NCI-H82 treated with DMSO at 0.1 percent for 48 hours (cell line): Measurements from ENCODE around the gene PPT2.
A peak's percentile ranks its signal among the peaks of the same experiment; 100 is the strongest.
"Not testable (repeated sequence)": the region's sequence is repeated elsewhere in the genome, so short reads cannot be mapped to it uniquely, and the experiment has no call there.

Experiments used
- DNase-seq: peaks from one replicate; lab custom pipeline; 2025; ENCODE audit not compliant: unreplicated experiment; lab: John Stamatoyannopoulos, UW

The PPT2 gene

DNA sequence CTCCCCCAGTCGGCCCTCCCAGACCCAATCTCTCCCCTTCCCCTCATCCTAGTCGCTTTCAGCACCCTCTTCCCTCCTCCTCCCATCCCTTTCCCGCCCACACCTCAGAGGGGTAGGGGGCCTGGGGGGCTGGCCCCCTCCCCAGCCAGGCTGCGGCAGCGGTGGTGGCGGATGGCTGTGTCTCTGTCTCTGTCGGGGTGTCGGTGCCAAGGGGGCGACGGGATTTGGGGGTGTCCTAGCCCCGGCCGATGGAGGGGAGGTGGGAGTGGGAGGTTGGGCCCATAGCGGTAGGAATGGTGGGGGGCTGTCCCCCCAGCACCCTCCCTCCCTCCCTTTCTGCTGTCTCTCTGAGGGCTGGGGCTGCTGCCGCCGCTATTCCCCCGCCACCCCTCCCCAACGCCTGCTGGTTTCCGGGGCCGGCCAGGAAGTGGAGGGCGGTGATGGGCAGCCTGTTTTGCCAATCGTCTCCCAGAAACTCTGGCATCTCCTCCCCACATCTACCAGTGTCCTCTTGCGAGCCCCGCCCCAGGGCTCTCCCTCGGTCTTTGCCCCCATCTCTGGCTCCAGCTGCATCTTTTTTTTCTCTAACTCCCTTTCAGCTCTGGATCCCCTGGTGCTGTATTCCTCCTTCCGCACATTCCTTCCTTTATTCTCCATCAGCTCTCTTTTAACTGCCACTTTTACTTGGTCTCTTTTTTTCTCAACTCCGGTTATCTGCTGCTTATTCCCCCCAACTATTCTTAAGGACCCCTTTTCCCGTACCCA is 22.0 kb downstream of the PPT2 start, which contains the start of gene AGPAT1:
Gene AGPAT1, minus strand, starts transcription at position 374 of the 765 bp plus-strand sequence. CDS start 4,588 bp downstream, outside the sequence.
- peak; percentile 89 for DNase-seq

DNA sequence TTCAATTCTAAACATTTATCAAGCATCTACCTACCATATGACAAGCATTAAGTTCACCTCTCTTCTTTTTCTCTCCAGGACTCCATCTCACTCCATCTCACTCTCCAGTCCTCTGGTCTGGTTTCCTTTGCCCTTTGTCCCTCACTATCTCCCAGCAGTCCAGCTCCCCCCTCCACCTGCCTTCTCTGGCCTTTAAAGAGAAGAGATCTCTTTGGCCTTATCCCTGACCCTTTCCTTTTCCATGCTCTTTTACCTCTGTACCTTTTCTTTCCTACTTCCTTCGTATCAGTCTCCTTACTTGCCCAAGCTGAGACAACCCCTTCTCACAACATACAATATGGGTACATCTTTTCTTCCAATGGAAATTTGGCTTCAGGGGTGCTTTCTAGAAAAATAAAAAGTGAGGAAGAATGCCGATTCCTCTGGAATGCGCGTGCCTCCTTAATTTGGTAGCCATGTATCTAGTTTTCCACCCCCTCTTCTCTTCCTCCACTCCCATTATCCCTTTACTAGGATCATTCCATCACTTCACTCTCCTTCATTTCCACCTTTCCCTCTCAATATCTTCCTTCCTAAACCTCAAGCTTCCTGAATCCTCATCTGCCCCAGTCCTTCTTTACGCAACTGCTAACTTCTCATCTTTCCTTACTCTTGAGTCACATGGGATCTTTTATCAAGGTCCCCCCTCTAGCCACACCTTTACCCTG is 22.7 kb downstream of the PPT2 start:
- peak; percentile 78 for DNase-seq

DNA sequence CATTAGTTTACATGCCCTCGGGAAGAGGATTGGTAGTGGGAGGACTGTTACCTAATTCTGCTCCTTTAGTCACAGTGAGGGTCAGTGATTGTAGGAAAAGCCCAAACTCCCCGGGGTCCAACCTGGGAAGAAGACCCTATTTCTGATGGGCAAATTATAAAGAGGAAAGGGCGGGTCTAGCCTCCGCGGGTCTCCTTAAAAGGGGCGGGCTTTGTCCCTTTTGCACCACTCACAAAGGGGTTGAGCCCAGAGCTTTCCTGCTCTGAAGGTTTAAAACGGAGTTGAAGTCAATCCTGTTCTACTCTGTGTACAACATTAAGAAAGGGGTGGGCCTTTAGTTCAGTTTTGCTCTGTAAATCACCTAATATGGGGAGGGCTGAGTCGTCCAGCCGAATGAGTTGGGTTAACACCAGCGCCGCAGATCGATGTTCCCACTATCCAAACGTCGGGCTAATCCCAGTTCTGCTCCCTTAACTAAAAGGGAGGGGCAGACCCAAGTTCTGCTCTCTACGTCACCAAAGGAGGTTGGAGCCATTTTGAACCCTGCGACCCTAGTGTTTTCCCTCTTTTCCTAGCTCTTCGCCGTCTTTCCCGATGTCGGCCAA is 23.3 kb downstream of the PPT2 start:
- DNase-seq, result peak; percentile 88

DNA sequence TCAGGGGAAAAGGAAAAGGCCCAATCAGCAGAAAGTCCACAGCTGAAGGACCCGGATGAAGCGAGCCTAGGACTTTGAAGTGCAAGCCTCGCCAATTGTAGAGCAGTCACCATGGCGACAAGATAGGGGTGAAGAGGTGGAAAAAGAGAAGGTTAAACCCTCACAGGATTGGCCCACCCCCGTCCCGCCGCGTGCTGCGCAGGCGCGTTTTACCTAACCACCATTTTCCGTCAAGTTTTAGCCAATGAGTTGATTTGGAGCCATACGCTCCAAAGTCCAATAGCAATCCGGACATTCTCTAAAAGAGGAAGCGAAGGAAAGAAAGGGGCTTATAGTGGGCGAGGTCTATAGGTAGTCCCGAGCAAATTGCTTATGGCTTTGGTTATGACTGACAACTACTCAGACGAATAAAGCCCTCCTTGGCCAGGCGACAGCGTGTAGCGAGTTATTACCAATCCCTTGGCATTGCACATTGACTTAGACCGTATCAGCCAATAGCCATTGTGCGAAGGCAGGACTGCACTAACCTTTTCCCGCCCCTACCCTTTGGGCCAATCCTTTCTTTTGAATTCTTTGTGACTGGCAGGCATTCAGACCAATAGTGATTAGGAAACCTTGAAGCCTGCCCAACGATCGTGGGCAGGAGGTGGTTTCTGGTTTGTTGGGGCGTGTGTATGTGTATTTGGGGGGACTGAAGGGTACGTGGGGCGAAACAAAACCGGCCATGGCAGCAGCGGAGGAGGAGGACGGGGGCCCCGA is 24.0 kb downstream of the PPT2 start, which contains the start of gene RNF5:
Gene RNF5, plus strand, starts transcription at position 618 of the 759 bp plus-strand sequence. Its CDS starts 107 bp downstream, at position 725.
- DNase-seq, result peak; percentile 100

DNA sequence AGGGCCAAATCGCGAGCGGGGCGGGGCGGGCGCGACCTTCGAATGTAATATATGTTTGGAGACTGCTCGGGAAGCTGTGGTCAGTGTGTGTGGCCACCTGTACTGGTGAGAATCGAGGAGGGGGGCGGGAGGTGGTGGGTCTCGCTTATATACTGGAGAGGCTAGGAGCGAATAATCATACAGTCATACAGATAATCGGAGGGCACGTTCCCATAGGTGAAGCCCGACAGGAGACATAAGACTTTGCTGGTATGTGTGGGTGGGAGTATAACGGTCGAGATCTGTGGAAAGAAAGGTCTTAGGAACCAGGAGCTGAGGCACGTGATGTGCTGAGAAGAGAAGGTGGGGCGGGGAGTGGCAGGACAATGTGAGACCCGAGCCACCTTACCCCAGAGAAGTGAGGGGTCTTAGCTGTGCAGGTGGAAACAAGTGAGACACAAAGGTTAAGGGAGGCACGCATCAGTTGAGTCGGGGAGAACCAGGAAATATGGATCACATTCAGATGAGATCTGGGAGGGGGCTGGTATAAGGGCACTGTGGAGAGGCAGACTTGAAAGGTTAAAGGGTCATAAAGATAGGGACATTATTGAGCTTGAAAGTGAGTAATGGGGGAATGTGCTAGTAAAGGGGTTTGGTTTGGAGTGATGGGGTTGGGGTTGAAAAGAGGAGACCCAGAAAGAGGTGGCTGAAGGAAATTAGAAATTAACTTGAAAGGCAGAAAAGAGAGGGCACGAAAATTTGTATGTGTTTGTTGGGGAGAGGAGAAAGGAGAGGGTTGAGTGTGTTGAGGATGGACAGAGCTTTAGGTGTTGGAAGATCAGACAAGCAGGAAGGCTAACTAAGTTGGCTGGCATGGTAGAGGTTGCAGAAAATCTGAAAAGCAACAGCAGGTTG is 24.9 kb downstream of the PPT2 start:
- no peak for DNase-seq

DNA sequence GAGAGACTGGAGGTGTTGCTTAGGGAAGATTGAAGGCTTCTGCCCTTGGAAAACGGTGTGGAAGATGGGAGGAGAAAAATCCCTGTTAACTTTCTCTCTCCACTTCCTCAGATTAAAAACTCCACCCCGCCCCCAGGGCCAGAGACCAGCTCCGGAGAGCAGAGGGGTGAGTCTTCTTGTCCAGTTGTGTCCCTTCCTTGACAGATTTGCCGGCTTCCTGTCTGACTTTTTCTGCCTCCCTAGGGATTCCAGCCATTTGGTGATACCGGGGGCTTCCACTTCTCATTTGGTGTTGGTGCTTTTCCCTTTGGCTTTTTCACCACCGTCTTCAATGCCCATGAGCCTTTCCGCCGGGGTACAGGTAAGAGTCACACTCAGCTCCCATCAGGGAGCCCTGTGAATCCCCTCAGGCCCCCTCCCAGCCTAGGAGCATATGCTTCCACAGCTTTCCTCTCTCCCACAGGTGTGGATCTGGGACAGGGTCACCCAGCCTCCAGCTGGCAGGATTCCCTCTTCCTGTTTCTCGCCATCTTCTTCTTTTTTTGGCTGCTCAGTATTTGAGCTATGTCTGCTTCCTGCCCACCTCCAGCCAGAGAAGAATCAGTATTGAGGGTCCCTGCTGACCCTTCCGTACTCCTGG is 25.9 kb downstream of the PPT2 start:
- DNase-seq, result no peak

DNA sequence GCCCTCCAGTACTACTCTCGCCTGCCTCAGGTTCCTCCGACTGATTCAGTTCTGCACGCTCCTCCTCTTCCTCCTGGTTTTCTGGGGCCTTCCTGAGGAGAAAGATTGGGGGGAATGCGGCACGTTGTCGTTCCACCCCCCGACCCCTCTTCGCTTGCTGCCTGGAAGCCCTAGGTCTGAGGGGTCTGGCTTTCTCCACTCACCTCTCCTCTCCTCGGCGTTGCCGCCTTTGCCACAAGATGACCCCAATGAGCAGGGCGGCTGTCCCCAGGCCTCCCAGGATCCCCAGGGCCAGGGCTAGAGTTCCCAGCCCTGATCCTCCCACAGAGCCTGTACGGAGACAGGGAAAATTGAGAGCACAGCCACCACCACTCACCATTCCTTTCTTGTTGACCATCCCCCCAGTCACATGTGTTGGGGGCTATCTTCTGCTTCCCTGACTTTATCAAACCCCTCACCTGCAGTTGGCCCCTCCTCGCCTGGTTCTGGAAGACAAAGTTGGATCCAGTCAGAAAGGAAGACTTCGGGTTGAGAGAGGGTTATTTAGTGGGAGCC is 27.3 kb downstream of the PPT2 start:
- no peak for DNase-seq

DNA sequence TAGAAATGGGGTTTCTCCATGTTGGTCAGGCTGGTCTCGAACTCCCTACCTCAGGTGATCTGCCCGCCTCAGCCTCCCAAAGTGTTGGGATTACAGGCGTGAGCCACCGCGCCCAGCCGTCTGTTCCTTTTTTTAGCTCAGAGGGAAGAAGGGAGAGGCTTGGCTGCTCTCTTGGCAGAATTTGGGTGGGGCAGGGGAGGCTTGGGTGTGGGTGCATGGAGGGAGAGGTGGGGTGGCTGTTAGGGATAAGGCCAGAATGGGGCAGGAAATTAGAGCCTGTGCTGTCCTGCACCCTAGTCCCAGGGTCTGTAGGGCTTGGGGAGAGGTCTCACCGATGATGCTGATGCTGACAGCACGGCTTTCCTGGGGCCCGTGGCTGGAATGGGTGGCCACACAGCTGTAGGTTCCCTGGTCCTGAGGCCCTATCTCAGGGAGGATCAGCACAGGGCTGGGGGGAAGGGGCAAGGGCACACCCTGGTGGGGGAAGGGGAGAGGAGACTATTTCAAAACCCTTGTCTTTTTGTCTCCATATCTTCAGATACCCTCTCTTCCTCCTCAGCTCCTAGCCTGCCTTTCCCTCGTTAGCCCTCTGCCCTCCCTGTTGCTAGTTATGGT is 28.1 kb downstream of the PPT2 start:
- no peak for DNase-seq

DNA sequence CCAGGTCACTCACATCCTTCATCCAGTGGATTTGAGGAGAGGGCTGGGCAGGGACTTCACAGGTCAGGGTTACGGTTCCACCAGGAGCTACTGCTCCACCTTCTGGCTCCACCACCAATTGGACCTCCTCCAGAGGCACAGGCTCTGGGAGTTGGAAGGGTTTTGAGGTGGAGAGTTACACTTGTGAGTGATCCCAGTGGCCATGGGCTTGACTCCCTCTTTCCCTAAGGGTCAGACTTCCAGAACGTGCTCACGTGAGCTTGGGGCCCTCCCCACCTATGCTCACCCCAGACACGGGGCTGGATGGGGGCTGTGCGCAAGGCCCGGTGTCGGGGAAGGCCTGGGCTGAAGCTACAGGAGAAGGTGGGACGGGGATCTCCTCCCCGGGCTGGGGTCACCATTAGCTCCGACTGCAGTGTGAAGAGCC is 28.6 kb downstream of the PPT2 start:
- no peak for DNase-seq

DNA sequence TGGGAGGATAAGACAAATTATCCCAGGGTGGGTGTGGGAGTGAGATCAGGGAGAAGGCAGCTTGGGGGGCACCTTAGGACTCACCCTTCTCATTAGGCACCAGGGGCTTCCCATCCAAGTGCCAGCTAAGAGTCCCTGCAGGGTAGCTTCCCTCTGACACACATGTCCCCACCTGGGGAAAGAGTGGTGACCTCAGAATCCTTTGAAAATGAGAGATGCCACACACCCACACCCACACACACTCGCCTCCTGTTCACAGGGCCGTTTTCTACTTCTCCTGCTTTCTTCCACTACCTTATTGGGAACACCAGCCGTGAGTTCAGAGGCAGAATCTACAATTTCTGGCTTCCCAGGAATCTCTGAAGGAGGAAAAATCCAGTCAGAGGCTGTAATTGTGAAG is 29.1 kb downstream of the PPT2 start:
- no peak for DNase-seq

DNA sequence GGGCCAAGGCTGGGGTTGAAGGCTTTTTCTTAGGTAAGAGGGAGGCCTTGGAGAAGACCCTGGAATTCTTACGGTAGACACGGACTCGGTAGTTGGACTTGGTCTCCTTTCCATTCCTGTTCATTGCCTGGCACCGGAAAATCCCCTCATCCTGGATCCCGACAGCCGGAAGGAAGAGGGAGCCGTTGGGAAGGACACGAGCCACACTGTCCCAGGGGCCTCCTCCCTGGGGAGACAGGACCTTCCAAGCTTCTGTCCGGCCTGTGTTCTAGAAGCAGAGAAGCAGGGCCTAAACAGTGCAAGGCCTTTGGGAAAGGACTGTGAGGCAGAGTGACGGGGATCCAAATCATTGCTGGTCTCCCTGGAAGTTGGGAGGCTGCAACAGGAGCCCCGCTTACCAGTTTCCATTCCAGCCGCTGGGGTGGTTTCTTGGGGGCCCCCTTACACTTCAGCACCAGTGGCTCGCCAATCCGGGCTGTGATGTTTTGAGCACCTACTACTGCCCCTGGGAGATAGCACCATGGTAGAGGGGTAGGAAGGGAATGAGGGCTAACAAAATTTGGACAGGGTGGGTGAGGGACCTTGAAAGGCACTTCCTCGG is 29.6 kb downstream of the PPT2 start:
- DNase-seq, result no peak

DNA sequence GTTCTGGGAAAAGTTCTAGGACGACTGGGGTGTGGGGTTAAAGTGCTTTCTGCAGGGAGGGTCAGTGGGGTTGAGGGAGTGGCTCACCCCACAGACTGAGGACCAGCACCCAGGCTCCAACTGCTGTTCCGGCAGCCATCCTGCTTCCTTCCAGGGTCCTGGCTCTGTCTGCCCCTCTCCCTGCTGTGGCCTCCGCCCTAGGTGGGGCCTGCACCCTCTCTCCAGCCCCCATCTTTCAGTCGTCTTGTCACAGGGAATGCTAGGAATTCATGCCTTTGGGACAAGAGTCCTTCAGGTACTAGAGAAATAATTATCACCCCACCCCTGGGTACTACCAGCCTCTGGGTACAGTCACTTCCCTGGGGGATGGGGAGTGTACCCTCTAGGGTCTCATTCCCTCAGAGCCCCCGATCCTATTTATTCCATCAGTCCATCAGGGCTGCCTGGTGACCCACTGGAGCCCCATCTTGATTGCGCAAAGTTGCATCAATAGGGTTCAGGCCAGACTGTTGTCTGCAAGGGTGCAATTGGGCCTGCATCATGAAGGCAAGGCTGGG is 30.2 kb downstream of the PPT2 start, which contains the start of gene AGER:
Gene AGER, minus strand, starts transcription at position 170 of the 557 bp plus-strand sequence. Its CDS starts 31 bp downstream, at position 139.
- no peak for DNase-seq

DNA sequence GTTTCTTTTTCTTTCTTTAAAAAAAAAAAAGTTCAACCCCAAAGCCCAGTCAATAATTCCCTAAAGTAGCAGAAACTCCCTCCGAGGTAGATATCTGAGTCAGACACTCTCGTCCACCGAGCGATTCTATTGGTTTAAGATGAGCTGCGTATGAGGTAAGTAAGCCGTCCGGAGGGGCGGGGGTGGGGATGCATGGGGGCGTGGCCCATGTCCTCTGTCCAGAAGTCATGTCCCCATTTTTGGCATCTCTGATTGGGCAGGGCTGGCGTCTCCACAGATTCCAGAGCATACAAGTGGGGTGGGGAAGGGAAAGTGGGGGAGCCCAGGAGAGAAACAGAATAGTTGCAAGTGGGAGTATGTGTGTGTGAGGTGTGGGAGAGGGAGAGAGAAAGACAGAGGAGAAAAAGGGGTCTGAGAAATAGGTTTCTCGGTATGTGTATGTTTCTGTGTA is 31.8 kb downstream of the PPT2 start:
- DNase-seq, result peak; percentile 49

DNA sequence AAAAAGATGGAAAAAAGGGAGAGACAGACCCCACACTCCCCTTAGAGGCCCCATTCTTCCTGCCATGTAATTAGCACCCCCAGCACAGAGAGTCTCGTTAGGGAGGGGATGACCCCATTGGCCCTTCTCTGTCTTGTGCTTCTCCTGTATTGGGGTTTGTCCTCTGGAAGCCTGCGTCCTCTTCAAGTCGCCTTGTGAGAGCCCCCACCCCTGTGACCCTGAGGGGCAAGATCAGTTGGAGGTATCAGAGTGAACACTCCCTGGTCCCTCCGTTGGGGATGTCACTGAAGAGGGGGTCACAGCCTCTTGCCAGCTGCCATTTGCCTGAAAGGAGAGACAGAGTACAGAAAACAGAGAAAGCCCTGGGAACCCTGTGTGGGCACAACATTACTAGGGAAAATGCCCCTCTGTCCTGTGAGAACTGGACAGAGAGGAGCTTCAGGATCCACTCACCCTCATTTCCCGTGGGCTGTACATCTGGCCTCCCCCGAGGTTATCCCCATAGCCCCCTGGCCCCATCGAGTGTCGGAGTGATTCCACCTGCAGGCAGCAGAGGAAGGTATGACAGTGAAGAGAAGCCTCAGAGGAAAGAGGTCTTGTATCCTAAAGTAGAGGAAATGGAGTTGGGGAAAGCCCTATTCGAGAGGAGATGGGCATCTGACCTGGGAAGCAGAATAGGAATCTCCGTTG is 32.4 kb downstream of the PPT2 start:
- not testable (repeated sequence) for DNase-seq

DNA sequence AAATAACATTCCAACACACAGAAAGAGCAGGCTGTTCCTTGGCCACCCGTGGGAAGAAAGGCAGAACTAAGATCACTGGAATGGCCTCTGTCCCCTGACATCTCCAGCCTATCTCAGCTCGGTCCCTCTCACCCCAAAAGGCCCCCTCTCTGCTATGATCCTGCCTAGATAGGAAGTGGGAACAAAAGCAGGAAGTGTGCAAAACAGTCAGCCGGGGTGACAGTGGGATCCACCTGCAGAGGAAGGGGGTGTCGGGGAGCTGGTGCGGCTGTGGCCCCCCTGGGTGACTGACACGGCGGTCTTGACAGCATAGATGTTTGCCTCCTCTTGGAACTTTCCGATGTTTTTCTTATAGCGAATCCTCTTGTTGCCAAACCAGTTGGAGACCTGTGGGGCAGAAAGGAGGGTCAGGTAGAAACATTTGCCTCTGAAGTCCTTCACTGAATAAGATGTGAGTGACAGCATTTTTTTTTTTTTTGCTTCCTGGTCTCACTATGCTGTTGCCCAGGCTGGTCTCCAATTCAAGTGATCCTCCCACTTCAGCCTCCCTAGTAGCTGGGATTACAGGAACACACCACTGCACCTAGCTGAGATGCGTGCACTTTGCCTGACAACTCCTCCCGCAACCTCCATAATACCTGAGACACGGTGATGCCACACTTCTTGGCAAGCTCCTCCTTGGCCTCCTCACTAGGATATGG is 33.2 kb downstream of the PPT2 start:
- DNase-seq, result no peak

DNA sequence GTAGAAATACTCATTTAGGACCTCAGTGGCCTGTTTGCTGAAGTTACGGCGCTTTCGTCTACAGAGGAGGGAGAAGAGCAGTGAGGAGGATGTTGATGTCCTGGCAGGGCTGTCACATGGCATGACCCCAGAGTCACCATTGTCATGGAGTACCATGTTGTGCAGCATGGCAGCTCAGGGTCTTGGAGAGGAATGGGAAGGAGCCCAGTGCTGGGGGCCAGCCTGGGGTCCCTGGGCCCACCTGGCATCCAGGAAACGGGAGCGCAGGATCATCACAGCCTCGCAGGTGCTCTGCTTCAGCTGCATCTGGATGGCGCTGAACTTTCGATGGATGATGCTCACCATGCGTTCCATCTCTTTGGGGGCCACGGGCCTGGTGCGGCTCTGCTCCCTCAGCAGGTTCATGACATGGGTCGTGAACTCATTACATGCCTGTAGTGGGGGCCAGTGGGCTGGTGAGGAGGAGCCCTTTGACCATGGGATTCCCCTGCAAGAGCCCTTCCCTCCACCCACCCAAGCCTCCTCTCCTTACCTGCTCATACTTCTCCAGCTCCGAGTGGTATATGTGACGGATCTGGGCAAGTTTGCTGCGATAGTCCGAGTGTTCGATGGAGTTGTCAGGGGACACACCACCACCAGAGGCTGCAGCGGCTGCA is 33.9 kb downstream of the PPT2 start:
- DNase-seq, result not testable (repeated sequence)
